Mesothelial cell of epicardium (in vitro differentiated cells): ENCODE data around the gene CTDP1. TPM values are rescaled to one million over a fixed set of nuclear protein-coding genes. Genes with fewer than 3 reads are reported as not detected.
"Not testable (repeated sequence)": the region's sequence is repeated elsewhere in the genome, so short reads cannot be mapped to it uniquely, and the experiment has no call there.

Experiments
- DNase-seq, 2 experiments: peaks; one replicate each; pipeline ENCODE4 v3.0.0; 2021; ENCODE audit warnings: low spot score in 2 of 2; ENCODE audit not compliant: unreplicated experiment in 2 of 2
- H3K27ac Mint-ChIP-seq: 2 replicates; pipeline ENCODE4 v1.8.0; 2021; ENCODE audit warnings: mixed read lengths
- H3K27me3 Mint-ChIP-seq: 2 replicates; pipeline ENCODE4 v1.8.0; 2021; ENCODE audit warnings: low read depth, mixed read lengths
- H3K36me3 Mint-ChIP-seq: 2 replicates; pipeline ENCODE4 v1.8.0; 2021; ENCODE audit warnings: mixed read lengths
- H3K4me1 Mint-ChIP-seq: 2 replicates; pipeline ENCODE4 v1.8.0; 2021; ENCODE audit warnings: mixed read lengths
- H3K4me3 Mint-ChIP-seq: 2 replicates; pipeline ENCODE4 v1.8.0; 2021; ENCODE audit warnings: mild to moderate bottlenecking, moderate library complexity, mixed read lengths
- H3K9me3 Mint-ChIP-seq: 2 replicates; pipeline ENCODE4 v1.8.0; 2021; ENCODE audit warnings: mixed read lengths
- total RNA-seq: library from RNA; stranded (reverse); gene quantifications from 3 replicates; pipeline ENCODE4 v1.2.1, GENCODE V29; 2021
- TF ChIP-seq, protein P1 (sequence below): fragments of 200-600 bp; sonication (generic); IDR thresholded peaks from one replicate; pipeline ENCODE4 v1.5.0; 2021; ENCODE audit warnings: antibody characterized with exemption; ENCODE audit not compliant: unreplicated experiment

Gene CTDP1
- total RNA-seq, 1 donor from 2014 or later = 24.1 TPM

DNA sequence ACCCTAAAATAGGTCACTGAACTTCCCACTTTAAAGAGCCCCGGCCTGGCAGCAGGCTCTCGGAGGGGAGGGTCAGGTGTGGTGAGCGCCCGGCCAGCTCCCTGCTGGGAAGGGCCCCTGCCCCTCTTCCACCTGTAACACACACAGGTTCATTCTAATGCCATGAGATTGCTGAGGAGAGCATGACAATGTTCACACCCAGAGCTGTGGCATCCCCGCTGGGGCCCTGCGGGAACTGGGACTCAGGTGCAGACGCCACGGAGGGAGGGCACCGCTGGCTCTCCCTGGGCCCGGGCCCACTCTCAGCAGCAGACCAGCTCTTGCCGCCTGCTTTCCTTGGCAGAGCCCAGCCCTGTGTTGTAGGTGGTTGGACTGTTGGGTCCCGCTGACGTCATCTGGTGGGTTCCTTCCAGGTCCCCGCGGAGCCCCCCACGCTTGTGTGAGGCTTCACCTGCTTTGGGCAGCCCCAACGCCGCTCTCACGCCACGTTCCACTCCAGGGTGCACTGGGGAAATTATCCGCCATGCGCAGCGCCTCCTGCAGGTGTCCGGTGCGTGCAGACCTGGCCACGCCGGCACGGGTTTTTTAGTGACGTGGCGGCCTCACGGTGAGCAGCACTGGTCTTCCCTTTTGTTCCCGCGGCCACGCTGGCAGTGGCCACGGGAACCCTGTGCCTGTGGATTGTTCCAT lies 67.7 kb downstream of the CTDP1 start:
- Mint-ChIP-seq H3K27me3 (no peaks in the 10 kb centered on the region), H3K36me3 (peaks cover 23% of the 10 kb centered on the region), H3K27ac (no peak overlapping the region), H3K9me3 (no peaks in the 10 kb centered on the region), H3K4me1 (peaks cover 13% of the 10 kb centered on the region), H3K4me3 (no peak overlapping the region)
- TF ChIP-seq, protein P1, sequence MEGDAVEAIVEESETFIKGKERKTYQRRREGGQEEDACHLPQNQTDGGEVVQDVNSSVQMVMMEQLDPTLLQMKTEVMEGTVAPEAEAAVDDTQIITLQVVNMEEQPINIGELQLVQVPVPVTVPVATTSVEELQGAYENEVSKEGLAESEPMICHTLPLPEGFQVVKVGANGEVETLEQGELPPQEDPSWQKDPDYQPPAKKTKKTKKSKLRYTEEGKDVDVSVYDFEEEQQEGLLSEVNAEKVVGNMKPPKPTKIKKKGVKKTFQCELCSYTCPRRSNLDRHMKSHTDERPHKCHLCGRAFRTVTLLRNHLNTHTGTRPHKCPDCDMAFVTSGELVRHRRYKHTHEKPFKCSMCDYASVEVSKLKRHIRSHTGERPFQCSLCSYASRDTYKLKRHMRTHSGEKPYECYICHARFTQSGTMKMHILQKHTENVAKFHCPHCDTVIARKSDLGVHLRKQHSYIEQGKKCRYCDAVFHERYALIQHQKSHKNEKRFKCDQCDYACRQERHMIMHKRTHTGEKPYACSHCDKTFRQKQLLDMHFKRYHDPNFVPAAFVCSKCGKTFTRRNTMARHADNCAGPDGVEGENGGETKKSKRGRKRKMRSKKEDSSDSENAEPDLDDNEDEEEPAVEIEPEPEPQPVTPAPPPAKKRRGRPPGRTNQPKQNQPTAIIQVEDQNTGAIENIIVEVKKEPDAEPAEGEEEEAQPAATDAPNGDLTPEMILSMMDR = no peak
- DNase-seq = no peak

DNA sequence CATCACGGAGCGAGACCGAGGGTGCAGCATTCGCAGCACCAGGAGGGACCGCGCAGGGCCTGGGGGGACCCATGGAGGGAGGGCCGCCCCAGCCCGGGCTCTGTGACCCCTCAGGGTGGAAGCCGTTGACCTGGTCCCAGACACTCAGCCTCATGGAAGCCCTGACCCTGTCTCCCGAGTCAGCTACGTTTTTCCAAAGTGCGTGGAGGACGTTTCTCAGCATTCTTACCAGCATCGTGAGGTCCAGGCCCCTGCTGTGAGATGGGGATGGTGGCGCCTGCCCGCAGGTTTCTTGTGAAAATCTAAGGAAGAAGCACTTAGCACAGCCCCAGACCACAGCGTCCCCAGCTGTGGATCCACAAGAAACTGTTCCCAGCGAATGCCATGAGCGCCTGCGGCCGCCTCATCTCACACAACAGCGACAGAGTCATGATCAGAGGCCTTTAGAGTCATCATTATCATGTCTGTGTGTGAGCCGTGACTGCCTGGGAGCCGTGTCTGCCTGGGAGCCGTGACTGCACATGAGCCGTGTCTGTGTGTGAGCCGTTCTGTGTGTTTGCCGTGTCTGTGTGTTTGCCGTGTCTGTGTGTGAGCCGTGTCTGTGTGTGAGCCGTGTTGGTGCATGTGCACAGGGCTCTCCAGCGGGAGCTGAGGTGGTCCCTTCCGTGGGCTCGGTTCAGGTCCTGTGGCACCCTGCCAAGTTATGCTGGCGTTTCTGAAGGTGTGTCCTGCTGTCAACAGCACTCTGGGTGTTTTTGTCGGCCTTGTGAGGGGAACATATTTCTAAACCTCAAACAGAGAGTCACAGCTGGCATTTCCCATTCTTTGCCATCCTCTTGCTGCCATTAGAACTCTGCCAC lies 68.9 kb downstream of the CTDP1 start:
- no peaks in the 10 kb centered on the region for H3K27me3 Mint-ChIP-seq
- H3K36me3 Mint-ChIP-seq = peaks cover 16% of the 10 kb centered on the region
- H3K4me1 Mint-ChIP-seq = peaks cover 13% of the 10 kb centered on the region
- no peak overlapping the region for H3K27ac Mint-ChIP-seq
- TF ChIP-seq, protein P1 = no peak
- DNase-seq = no peak
- H3K4me3 Mint-ChIP-seq = no peak overlapping the region
- no peaks in the 10 kb centered on the region for H3K9me3 Mint-ChIP-seq

DNA sequence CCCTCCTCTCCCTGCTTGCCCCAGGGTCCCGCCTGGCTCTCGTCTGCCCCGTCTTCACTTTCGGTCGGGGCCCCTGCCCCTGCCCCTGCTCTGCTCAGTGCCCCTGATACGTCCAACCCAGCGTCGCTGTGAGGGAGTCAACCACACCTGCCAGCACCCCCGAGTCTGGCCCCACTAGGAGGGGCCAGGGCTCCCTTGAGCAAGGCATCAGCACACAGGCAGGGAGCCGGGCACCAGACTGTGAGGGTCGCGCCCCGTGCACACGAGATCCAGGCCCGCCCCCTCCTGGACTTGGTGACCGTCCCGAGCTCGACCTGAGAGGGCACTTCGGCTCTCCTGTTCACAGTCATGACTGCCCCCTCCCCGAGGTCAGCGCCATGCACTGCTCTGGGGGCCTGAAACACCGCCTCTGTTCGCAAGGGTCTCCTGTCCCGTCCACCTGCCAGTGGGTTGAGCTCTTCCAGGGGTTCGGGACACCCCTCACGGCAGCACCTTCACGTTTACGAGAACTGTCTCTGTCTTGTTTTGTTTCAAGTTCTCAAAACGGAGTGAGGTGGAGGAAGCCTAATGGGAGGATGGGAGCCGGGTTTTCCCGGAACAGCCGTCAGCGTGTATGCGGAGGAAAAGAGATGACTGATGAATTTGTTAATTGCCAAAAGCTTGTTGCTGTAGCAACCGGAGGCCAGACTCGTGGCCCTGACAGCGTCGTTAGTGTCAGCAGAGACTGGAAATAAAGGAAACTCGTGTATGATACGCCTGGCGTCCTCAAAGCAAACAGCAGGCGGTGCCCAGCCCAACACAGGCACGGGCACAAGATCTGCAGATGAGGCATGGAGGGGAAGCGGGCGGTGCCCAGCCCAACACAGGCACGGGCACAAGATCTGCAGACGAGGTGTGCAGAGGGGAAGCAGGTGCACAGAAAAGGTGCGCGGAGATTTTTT lies 69.9 kb downstream of the CTDP1 start:
- Mint-ChIP-seq H3K27ac (no peak overlapping the region), H3K4me3 (no peak overlapping the region), H3K27me3 (no peaks in the 10 kb centered on the region), H3K9me3 (no peaks in the 10 kb centered on the region), H3K4me1 (peaks cover 13% of the 10 kb centered on the region), H3K36me3 (peaks cover 11% of the 10 kb centered on the region)
- no peak for DNase-seq
- TF ChIP-seq, protein P1 = no peak

DNA sequence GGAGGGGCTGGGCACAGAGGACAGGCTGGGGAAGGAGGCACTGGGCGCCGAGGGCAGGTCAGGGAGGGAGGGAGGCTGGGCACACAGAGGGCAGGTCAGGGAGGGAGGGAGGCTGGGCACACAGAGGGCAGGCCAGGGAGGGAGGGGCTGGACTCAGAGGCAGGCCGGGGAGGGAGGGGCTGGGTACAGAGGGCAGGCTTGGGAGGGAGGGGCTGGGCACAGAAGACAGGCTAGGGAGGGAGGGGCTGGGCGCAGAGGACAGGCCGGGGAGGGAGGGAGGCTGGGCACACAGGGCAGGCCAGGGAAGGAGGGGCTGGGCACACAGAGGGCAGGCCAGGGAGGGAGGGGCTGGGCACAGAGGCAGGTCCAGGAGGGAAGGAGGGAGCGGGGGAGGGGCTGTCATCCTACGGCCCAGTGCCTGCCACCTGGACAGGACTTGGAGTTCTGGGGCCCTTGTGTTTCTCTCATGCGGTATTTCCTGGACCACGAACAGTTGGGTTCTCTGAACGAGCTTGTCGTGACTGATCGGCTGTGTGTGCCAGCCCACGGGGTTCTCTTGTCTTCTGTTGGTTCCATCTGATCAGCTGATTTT lies 71.5 kb downstream of the CTDP1 start:
- Mint-ChIP-seq H3K27ac (no peak overlapping the region), H3K36me3 (peaks cover 13% of the 10 kb centered on the region), H3K27me3 (no peaks in the 10 kb centered on the region), H3K9me3 (no peaks in the 10 kb centered on the region), H3K4me3 (no peak overlapping the region), H3K4me1 (peaks cover 13% of the 10 kb centered on the region)
- no peak for DNase-seq
- TF ChIP-seq, protein P1 = no peak

DNA sequence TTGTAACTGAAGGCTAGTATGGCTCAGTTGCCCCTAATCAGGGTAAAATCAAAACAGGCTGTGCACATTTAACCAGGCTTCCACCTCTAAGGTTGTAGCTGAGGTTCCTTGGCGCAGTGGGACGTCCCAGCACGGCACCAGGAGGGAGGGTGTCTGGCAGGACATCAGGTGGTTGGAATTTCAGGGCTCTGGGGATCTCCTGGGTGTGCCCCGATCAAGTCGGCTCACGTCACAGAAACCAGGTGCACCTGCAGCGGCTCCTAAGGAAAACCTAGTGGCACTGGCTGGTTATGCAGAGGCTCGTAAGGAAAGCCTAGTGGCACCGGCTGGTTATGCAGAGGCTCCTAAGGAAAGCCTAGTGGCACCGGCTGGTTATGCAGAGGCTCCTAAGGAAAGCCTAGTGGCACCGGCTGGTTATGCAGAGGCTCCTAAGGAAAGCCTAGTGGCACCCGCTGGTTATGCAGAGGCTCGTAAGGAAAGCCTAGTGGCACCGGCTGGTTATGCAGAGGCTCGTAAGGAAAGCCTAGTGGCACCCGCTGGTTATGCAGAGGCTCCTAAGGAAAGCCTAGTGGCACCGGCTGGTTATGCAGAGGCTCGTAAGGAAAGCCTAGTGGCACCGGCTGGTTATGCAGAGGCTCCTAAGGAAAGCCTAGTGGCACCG lies 72.4 kb downstream of the CTDP1 start:
- Mint-ChIP-seq H3K36me3 (peaks cover 18% of the 10 kb centered on the region), H3K4me1 (peaks cover 13% of the 10 kb centered on the region)
- not testable (repeated sequence) for DNase-seq, H3K4me3 Mint-ChIP-seq, H3K27me3 Mint-ChIP-seq, H3K9me3 Mint-ChIP-seq, H3K27ac Mint-ChIP-seq

DNA sequence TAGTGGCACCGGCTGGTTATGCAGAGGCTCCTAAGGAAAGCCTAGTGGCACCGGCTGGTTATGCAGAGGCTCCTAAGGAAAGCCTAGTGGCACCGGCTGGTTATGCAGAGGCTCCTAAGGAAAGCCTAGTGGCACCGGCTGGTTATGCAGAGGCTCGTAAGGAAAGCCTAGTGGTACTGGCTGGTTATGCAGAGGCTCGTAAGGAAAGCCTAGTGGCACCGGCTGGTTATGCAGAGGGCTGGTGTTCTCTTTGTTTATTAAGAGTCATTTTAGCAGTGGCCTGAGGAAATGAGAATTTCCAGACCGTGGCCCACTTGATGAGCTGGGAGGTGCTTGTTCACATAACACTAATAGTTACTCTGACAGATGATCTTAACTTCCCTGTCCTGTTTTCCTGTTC lies 73.3 kb downstream of the CTDP1 start:
- not testable (repeated sequence) for H3K27me3 Mint-ChIP-seq, H3K27ac Mint-ChIP-seq, DNase-seq, H3K4me3 Mint-ChIP-seq, H3K9me3 Mint-ChIP-seq
- Mint-ChIP-seq H3K4me1 (peaks cover 13% of the 10 kb centered on the region), H3K36me3 (peaks cover 26% of the 10 kb centered on the region)
